ENCODE data around the gene KMT2D. TPM values are rescaled to one million over a fixed set of nuclear protein-coding genes. Genes with fewer than 3 reads are reported as not detected.
"Not testable (repeated sequence)": the region's sequence is repeated elsewhere in the genome, so short reads cannot be mapped to it uniquely, and the experiment has no call there.

The KMT2D gene
- total and polyA plus RNA-seq, 2 donors (not counting 3 experiments of a cell fraction or from before 2014, with no cell fraction given): 15.1 to 120 TPM

DNA sequence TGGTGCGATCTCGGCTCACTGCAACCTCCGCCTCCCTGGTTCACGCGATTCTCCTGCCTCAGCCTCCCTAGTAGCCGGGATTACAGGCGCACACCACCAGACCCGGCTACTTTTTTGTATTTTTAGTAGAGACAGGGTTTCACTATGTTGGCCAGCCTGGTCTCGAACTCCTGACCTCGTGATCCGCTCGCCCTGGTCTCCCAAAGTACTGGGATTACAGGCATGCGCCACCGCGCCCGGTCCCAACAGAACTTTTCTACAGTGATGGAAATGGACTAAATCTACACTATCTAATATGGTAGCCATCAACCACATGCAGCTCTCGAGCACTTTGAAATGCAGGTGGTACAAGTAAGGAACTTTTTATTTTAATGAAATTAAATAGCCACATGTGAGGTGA lies 1.3 kb upstream of the KMT2D start:
- H3K27ac ChIP-seq (ENCODE audit: insufficient read depth, low read depth, low read length); H3K9me3 ChIP-seq (replicated peaks; ENCODE audit: control insufficient read depth, insufficient read depth, low read length); H4K20me1 ChIP-seq (replicated peaks; ENCODE audit: control insufficient read depth, extremely low read depth, insufficient read depth, low read length); dilution Hi-C loops (cut with MboI; ENCODE audit: extremely low pct_ligation_motif_present, low sequenced_read_pairs); H3K9me1 ChIP-seq (replicated peaks; ENCODE audit: control insufficient read depth, extremely low read depth, insufficient read depth, low read length); FAIRE-seq; DNase-seq (ENCODE audit: low read depth, low spot score); H3K36me3 ChIP-seq (ENCODE audit: control insufficient read depth in 2 of 2, extremely low read depth in 1 of 2, insufficient read depth in 2 of 2, low read length in 2 of 2); H3K4me2 ChIP-seq (ENCODE audit: insufficient read depth, low read length); H3K4me3 ChIP-seq (replicated peaks in 1 of 3; ENCODE audit: insufficient read depth in 1 of 3, low read depth in 1 of 3, low read length in 3 of 3); H3K9ac ChIP-seq (replicated peaks; ENCODE audit: extremely low read depth, insufficient read depth, low read length); H2AFZ ChIP-seq (ENCODE audit: low read depth, low read length); H3K27me3 ChIP-seq (ENCODE audit: control insufficient read depth in 2 of 2, insufficient read depth in 2 of 2, low read length in 2 of 2); BruUV-seq (replicated peaks): not testable (repeated sequence)
- H3K4me1 ChIP-seq (ENCODE audit: control insufficient read depth, extremely low read depth, insufficient read depth, low read length): peaks cover 24% of the 10 kb centered on the region
- POLR2A ChIA-PET: interaction anchor here (0.6 kb wide), 1 partner anchor 11 kb away, joined by 10 read pairs; no protein-coding TSS in a partner anchor
- intact Hi-C loops (cut with micrococcal nuclease): loop anchor here (2.0 kb wide), 1 partner anchor 43 kb away; the partner anchor contains the start of gene PRKAG1
- H3K79me2 ChIP-seq (ENCODE audit: control insufficient read depth, insufficient read depth, low read length): peaks cover 40% of the 10 kb centered on the region
- CTCF ChIA-PET: interaction anchor here (0.9 to 6.8 kb wide), 3 partner anchors 26 to 59 kb away, joined by 3 to 197 read pairs (median 179); partner anchors contain the start of gene DHH

DNA sequence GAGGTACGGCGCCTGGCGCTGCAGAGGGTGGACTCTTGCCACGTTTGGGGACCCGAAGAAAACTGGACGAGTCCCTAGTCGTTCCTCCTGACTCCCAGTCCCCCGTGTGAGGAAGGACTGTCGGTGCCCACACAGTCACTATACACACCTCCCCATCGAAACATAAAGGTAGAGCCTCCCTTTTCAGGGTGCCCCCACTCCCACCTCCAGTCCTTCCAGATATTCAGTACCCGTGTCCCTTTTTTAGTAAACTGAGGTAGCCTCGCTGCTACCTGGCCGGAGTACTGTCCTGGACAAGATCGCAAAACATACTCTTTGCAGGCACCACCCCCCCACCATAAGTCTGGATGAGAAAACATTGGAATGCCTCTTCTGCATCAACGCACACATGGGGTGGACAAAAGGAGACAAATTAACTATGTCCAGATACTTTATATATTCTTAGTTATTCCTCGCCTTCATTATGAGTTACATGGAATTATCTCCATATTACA lies 610 bp upstream of the KMT2D start:
- H3K27ac ChIP-seq (ENCODE audit: insufficient read depth, low read depth, low read length): peak overlapping the region; percentile 93
- H3K4me2 ChIP-seq (ENCODE audit: insufficient read depth, low read length): peak overlapping the region; percentile 72
- no peaks in the 10 kb centered on the region for H3K9me3 ChIP-seq (replicated peaks; ENCODE audit: control insufficient read depth, insufficient read depth, low read length)
- peaks cover 32% of the 10 kb centered on the region for H3K4me1 ChIP-seq (ENCODE audit: control insufficient read depth, extremely low read depth, insufficient read depth, low read length)
- H3K9ac ChIP-seq (replicated peaks; ENCODE audit: extremely low read depth, insufficient read depth, low read length): peak overlapping the region; percentile 97
- peaks cover 4% of the 10 kb centered on the region for H4K20me1 ChIP-seq (replicated peaks; ENCODE audit: control insufficient read depth, extremely low read depth, insufficient read depth, low read length)
- TF ChIP-seq FOS (IDR thresholded peaks at IDR 0.05; ENCODE audit: borderline replicate concordance, insufficient read depth, low read length): no peak
- TF ChIP-seq JUN (IDR thresholded peaks at IDR 0.05; ENCODE audit: borderline replicate concordance, insufficient read depth, insufficient read length, low read depth): no peak
- TF ChIP-seq, protein P1, sequence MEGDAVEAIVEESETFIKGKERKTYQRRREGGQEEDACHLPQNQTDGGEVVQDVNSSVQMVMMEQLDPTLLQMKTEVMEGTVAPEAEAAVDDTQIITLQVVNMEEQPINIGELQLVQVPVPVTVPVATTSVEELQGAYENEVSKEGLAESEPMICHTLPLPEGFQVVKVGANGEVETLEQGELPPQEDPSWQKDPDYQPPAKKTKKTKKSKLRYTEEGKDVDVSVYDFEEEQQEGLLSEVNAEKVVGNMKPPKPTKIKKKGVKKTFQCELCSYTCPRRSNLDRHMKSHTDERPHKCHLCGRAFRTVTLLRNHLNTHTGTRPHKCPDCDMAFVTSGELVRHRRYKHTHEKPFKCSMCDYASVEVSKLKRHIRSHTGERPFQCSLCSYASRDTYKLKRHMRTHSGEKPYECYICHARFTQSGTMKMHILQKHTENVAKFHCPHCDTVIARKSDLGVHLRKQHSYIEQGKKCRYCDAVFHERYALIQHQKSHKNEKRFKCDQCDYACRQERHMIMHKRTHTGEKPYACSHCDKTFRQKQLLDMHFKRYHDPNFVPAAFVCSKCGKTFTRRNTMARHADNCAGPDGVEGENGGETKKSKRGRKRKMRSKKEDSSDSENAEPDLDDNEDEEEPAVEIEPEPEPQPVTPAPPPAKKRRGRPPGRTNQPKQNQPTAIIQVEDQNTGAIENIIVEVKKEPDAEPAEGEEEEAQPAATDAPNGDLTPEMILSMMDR (IDR thresholded peaks at IDR 0.05; ENCODE audit: extremely low read depth in 1 of 2, insufficient read depth in 1 of 2, low read depth in 1 of 2, low read length in 2 of 2): no peak
- TF ChIP-seq, protein P2, sequence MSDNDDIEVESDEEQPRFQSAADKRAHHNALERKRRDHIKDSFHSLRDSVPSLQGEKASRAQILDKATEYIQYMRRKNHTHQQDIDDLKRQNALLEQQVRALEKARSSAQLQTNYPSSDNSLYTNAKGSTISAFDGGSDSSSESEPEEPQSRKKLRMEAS (IDR thresholded peaks at IDR 0.05; ENCODE audit: insufficient read depth, insufficient read length): no peak
- no peak for TF ChIP-seq POLR2AphosphoS5 (IDR thresholded peaks at IDR 0.05; ENCODE audit: insufficient read depth, low read depth, low read length)
- TF ChIP-seq EZH2 (IDR thresholded peaks at IDR 0.05; ENCODE audit: borderline replicate concordance, low read depth, low read length, severe bottlenecking): no peak
- no peak for TF ChIP-seq POLR2A (IDR thresholded peaks at IDR 0.05; ENCODE audit: low read depth, low read length)
- no peak for TF ChIP-seq GATA2 (IDR thresholded peaks at IDR 0.05; ENCODE audit: insufficient read depth, insufficient read length, low read depth, low read length)
- no peak for TF ChIP-seq MYC (IDR thresholded peaks at IDR 0.05; ENCODE audit: low read depth, low read length)
- intact Hi-C loops (cut with micrococcal nuclease): loop anchor here (2.0 kb wide), 1 partner anchor 42 kb away; the partner anchor contains the start of gene PRKAG1
- TSS peak; percentile 71 for BruUV-seq (replicated peaks)
- no peak for DNase-seq (ENCODE audit: low read depth, low spot score)
- ChIA-PET POLR2A (no interaction called here), CTCF (interaction anchor here (0.9 kb wide), 1 partner anchor 27 kb away, joined by 3 read pairs; no protein-coding TSS in a partner anchor)
- peak overlapping the region; percentile 73 for H2AFZ ChIP-seq (ENCODE audit: low read depth, low read length)
- no peak for FAIRE-seq
- peaks cover 47% of the 10 kb centered on the region for H3K79me2 ChIP-seq (ENCODE audit: control insufficient read depth, insufficient read depth, low read length)
- H3K36me3 ChIP-seq (ENCODE audit: control insufficient read depth in 2 of 2, extremely low read depth in 1 of 2, insufficient read depth in 2 of 2, low read length in 2 of 2): no peaks in the 10 kb centered on the region
- H3K9me1 ChIP-seq (replicated peaks; ENCODE audit: control insufficient read depth, extremely low read depth, insufficient read depth, low read length): no peaks in the 10 kb centered on the region
- dilution Hi-C loops (cut with MboI; ENCODE audit: extremely low pct_ligation_motif_present, low sequenced_read_pairs): no loop called here
- H3K27me3 ChIP-seq (ENCODE audit: control insufficient read depth in 2 of 2, insufficient read depth in 2 of 2, low read length in 2 of 2): no peaks in the 10 kb centered on the region
- peak overlapping the region; percentile 73 to 97 (median 77) for H3K4me3 ChIP-seq (replicated peaks in 1 of 3; ENCODE audit: insufficient read depth in 1 of 3, low read depth in 1 of 3, low read length in 3 of 3)

Data from endothelial cell of umbilical vein (primary cell).